SK-N-MC (cell line): ENCODE data around the gene HDAC4.

Source experiments
- EZH2 ChIP-seq: fragments of 200-600 bp; sonication (generic); IDR thresholded peaks from one replicate; pipeline ENCODE4 v1.6.1; 2017; ENCODE audit warnings: antibody characterized with exemption
- FOXP2 ChIP-seq: optimal IDR thresholded peaks from 2 replicates; pipeline ENCODE3; 2011; ENCODE audit warnings: mild to moderate bottlenecking, moderate library complexity; ENCODE audit not compliant: insufficient read depth; ENCODE audit errors: extremely low read length, control extremely low read depth
- POLR2AphosphoS5 ChIP-seq: IDR thresholded peaks from 2 replicates; pipeline ENCODE4 v1.6.1; 2012; ENCODE audit warnings: mild to moderate bottlenecking, low read depth, low read length, borderline replicate concordance

- no peak for TF ChIP-seq EZH2
- TF ChIP-seq POLR2AphosphoS5, result no peak
- no peak for TF ChIP-seq FOXP2
These were observed 97.8 kb downstream of the HDAC4 start for GRCh38 chr2:239302808-239303557.
